Measurements from ENCODE around the gene MSH3.

Gene MSH3

DNA sequence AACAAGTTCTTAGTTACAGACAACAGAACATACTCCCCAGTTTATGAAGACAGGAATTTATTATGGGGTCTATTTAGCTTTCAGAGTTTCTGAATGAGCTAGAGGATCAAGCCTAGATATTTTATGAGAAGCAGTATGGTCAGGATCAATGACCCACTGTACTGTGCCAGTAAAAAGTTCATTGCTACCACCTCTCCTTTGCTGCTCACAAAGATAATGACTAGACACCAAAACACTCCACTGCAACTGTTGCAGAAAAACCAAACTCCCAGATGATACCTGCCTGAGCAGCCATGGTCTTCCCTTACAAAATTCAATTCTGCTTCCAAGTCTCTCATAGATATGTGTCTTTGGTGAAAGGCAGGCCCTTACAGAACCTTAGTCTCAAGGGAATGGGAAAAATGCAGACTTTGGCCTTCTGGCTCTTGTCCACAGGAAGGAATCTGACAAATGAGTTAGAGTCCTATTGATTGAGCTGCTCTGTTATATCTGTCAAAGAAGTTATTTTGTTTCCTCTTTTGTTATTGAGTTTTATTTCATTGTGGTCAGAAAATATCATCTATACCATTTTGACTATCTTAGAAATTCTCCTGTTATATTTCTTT lies 231.0 kb downstream of the MSH3 start:
- TF ChIP-seq, protein P1, sequence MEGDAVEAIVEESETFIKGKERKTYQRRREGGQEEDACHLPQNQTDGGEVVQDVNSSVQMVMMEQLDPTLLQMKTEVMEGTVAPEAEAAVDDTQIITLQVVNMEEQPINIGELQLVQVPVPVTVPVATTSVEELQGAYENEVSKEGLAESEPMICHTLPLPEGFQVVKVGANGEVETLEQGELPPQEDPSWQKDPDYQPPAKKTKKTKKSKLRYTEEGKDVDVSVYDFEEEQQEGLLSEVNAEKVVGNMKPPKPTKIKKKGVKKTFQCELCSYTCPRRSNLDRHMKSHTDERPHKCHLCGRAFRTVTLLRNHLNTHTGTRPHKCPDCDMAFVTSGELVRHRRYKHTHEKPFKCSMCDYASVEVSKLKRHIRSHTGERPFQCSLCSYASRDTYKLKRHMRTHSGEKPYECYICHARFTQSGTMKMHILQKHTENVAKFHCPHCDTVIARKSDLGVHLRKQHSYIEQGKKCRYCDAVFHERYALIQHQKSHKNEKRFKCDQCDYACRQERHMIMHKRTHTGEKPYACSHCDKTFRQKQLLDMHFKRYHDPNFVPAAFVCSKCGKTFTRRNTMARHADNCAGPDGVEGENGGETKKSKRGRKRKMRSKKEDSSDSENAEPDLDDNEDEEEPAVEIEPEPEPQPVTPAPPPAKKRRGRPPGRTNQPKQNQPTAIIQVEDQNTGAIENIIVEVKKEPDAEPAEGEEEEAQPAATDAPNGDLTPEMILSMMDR (IDR thresholded peaks at IDR 0.05) = no peak

DNA sequence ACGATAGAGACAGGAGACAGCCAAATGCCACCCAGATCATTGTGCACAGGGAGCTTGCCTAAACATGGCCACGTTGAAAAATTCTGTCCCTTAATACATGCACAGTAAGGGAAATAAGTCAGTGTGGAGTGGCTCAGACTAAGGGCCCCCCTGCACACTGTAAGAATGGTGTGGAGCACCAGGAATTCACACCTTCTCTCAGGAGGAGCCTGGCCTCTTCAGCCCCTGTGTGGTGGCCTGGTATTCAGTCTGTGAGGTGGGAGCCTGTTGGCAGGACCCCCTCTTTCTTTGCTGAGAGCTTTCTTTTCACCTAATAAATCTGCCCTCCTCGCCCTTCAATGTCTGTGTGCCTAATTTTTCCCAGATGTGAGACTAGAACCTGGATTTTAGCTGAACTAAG lies 239.6 kb downstream of the MSH3 start:
- TF ChIP-seq, protein P1 (IDR thresholded peaks at IDR 0.05) = no peak

DNA sequence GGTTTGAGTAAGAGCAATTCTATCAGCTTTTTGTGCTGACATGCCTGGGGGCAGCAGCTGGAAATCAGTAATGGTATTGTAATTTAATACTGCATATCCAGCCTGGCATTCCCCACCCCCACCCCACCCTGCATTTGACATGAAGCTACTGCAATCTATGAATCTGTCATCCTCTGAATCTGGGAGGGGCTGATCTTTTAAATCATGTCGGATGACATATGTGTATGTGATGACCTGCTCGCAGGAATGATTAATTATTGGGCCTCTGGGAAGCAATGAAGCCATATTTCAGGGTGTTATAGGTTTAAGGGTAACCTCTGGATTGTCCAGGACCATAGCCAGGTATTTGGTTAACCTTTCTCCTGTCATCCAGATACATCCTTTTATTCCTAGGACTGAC lies 241.1 kb downstream of the MSH3 start:
- TF ChIP-seq, protein P1 (IDR thresholded peaks at IDR 0.05) = no peak

DNA sequence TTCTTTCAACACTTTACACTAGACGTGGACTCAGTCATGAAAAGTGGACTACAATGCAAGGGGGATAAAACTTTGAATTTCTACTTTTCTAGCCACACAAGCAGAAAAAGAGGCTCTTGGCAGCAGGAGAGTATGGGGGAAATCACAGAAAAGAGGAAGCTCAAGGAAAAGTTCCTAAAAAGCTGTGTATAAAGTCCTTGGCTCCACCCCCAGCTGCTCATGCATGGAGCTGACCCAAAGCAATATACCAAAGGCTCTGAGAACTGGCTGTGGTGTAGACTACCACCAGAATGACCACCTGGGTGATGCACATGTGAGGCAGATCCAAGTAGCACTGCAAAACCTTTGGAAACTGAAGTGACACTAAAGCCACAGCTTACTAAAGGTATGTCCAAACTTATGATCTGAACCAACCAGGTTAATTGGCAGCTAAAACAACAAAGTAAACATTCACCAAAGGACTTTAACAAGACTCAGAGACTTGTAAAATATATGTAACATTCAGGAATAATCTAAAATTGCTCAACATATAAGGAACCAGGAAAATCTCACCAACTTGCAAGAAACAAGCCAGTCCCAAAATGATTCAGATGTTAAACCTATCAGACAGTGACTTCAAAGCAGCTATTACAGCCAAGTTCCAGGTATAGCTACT lies 250.2 kb downstream of the MSH3 start:
- TF ChIP-seq, protein P1 (IDR thresholded peaks at IDR 0.05) = no peak

DNA sequence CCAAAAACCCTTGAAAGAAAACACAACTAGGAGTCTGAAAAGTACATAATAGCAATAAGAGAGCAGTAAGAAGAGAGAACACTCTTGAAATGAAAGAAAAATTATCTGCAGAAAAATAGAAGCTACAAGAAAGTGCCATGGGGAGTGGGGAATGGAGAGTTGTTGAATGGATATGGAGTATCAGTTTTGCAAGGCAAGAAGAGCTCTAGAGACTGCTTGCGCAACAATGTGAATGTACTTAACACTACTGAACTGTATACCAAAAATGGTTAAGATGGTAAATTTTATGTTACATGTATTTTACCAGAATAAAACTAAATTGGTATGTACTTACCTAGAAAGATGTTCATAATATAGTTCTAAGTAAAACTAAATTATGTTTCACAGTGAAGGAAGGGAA lies 251.0 kb downstream of the MSH3 start:
- TF ChIP-seq, protein P1 (IDR thresholded peaks at IDR 0.05) = no peak

DNA sequence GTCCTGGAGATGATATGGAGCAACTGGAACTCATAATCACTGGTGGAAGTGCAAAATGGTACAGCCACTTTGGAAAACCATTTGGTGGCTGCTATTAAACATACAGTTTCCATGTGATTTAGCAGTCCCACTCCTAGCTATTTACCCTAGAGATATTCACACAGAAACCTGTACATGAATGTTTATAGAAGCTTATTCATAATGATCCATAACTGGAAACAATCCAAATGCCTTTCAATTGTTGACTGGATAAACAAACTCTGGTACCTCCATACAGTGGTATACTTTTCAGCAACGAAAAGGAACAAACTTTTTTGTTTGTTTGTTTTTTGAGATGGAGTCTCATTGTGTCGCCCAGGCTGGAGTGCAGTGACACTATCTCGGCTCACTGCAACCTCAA lies 258.0 kb downstream of the MSH3 start:
- TF ChIP-seq, protein P1 (IDR thresholded peaks at IDR 0.05) = no peak

DNA sequence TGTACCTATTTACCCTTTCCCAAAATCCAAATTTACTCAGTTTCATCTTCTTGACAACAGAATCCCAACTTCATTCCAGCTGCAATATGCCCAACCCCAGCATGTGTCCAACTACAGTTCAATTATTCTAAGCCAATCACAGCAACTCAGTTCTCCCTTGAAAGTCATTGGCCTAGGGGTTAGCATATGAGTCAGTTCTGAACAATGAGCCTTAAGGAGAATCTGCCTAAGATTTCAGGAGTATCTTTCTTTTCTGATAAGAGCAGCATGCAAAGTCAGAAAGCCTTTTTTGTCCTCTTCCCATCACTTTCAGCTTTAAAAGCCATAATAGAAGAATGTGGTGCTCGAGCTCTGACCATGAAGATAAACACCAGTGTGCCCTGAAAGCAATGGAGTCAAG lies 261.3 kb downstream of the MSH3 start:
- TF ChIP-seq, protein P1 (IDR thresholded peaks at IDR 0.05) = no peak

All from LNCAP (cell line).